ENCODE results near the gene PLCH1.

PLCH1 gene

DNA sequence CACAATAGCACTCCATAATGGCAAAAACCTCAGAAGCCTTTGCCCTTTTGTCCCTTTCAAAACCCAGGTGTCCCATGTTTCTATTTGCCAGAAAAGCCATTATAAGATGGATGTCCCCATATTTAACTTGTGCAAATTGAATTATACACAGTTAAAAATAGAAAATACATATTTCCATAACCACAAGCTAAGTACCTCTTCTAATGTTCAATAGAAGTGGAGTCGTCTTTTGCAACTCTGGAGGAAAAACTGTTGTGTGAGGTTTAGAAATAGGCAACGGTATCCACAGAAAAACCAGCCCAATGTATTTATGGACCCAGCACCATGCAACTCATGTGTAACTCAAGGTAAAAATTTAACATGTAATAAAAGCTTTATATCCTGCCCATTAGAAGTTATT is 367.8 kb downstream of the PLCH1 start:
- no peak for DNase-seq (ENCODE audit: low read depth in 2 of 2)

- no peak for DNase-seq (ENCODE audit: low read depth in 2 of 2)
Observed at GRCh38 chr3:155372281-155372680, 372.6 kb downstream of the PLCH1 start.

DNA sequence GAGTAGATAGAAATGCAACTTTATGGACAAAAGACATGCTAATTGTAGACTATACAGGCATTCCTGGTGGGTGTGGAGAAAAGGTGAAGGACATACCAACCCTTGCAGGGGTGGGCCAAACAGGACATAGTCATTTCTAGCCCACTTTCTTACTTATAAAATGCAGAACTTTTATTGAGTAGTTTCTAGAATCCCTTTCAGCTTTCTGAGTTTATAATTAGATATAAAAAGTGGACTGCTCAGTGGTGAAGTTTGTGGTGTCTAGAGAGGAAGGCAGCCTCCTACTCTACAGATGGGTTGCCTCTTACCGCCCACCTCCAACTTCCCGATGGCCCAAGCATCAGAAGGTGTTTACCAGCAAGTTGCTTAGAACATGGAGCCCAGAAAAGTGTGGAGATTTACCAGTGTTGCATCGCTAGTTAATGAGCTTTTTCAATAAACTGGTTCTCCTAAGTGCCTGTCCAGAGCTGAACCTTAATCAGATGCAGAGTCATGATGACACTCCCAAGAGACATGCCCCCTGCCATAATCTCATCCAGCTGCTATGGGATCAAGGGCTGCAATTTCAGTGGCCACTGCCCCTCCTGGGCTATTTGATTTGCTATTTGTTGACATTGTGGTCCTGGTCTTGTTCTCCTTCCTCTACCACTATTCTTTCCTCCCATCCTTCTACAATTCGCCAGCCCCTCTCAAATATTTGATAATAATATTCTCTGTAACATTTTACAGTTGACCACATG is 373.9 kb downstream of the PLCH1 start:
- DNase-seq (ENCODE audit: low read depth in 2 of 2) = no peak

- no peak for DNase-seq (ENCODE audit: low read depth in 2 of 2)
Observed at GRCh38 chr3:155370198-155370597, 374.7 kb downstream of the PLCH1 start.

GRCh38 chr3:155369735-155370134 is 375.1 kb downstream of the PLCH1 start:
- no peak for DNase-seq (ENCODE audit: low read depth in 2 of 2)

- no peak for DNase-seq (ENCODE audit: low read depth in 2 of 2)
Observed at GRCh38 chr3:155369244-155369643, 375.6 kb downstream of the PLCH1 start.

DNA sequence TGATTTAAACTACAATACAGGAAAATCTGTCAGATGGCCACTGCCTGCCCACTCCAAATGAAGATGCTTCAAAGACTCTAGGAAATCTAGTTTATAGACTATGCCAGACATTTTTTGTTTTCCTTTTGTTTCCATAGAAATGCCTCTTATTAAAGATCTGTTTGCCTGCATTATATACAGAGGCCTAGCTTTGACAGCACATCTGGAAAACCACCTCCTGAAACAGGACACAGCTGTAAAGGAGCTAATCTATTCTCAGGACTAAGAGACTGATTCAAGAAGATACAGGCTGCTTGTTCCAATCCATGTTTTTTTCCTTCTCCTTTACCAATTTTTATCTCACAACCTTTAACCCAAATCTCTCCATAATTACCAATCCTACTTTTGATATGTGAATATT is 376.1 kb downstream of the PLCH1 start:
- DNase-seq (ENCODE audit: low read depth in 2 of 2) = no peak

DNA sequence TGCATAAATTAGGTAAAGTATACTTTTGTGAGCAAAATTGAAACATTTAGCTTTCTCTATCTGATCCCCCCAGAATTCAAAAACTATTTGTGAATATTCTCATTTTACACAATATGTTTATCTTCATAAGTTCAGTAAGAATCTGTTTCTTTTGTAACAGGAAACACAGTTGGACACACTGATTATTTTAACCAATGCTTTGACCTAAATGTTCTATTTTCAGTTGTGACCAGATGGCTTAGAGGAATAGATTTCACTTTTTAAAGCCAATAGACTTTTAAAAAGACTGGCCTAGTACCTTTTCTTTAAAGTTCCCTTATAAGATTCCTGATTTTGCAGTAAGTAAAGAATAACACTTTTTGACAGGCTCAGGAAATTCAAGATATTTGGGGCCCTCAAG is 377.4 kb downstream of the PLCH1 start:
- no peak for DNase-seq (ENCODE audit: low read depth in 2 of 2)

GRCh38 chr3:155365178-155365783 is 379.6 kb downstream of the PLCH1 start:
- DNase-seq (ENCODE audit: low read depth in 2 of 2) = no peak

- DNase-seq (ENCODE audit: low read depth in 2 of 2) = no peak
Observed at GRCh38 chr3:155364492-155364891, 380.4 kb downstream of the PLCH1 start.

- DNase-seq (ENCODE audit: low read depth in 2 of 2) = no peak
Observed at GRCh38 chr3:155363690-155364070, 381.2 kb downstream of the PLCH1 start.

DNA sequence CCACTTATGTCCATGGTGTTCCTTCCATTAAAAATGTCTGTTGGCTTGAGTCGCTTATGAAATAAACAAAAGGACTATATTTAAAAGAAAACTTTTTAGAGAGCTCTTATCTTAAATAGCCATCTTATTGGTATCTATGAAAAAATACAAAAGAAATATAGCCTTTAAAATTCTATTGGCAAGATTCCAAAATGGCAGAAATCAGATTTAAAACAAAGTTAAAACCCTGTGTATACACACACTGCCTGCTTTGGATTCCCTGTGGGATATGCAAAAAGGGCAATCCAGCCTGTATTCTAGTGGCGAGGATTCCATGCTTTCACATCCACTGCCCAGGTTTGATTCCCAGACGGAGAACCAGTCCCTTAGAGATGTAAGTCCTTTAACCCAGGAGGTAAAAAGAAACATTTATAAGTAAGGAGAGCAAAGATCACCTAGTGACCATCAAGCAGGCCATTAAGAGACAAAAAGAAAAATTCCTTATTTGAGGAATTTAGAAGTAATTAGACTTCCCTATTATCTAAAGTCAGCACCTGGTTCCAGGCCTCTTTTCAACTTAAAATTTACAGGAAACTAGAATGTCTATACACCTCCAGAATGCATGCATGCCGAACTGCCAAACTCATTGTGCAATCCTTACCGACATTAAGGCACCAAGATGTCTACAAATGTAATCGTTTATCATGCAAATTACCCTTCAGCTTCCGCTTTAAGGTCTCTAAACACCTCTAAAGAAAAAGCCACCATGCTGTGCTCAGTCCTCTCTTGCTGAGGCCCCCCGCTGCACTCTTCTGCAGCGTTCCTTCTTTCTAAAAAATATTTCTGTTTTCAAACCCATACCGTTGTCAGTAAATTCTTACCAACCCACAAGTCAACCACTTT is 381.8 kb downstream of the PLCH1 start:
- DNase-seq (ENCODE audit: low read depth in 2 of 2) = no peak

- no peak for DNase-seq (ENCODE audit: low read depth in 2 of 2)
Observed at GRCh38 chr3:155360281-155360680, 384.6 kb downstream of the PLCH1 start.

- DNase-seq (ENCODE audit: low read depth in 2 of 2) = no peak
Observed at GRCh38 chr3:155356594-155357370, 388.1 kb downstream of the PLCH1 start.

- no peak for DNase-seq (ENCODE audit: low read depth in 2 of 2)
Observed at GRCh38 chr3:155354658-155355057, 390.2 kb downstream of the PLCH1 start.

- no peak for DNase-seq (ENCODE audit: low read depth in 2 of 2)
Observed at GRCh38 chr3:155352900-155353490, 391.9 kb downstream of the PLCH1 start.

DNA sequence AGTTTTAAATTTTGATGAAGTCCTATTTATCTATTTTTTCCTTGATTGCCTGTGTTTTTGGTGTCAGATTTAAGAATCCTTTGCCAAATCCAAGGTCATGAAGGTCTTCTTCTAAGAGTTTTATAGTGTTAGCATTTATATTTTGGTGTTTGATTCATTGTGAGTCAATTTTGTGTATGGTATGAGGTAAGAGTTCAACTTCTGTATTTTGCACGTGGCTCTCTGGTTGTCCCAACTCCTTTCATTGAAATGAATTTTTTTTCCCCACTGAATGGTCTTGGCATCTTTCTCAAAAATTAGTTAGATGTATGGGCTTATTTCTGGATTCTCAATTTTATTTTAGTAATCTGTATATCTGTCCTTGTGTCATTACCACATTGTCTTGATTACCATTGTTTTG is 394.3 kb downstream of the PLCH1 start:
- DNase-seq (ENCODE audit: low read depth in 2 of 2) = no peak

DNA sequence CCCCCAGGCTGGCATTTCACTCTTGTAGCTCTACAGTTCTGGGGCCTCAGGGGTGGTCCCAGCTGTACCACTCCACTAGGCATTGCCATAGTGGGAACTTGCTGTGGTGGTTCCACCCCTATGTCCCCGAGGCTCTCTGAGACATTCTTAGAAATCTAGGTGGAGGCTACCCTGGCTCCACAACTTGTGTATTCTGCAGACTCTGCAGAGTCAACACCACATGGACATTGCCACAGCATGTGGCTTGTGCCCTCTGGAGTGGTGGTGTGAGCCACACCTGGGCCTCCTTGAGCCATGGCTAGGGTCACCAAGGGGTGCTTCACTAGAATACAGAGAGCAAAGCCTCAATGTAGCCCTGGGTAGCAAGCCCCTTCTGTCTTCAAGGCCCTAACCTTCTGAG is 397.0 kb downstream of the PLCH1 start:
- no peak for DNase-seq (ENCODE audit: low read depth in 2 of 2)

DNA sequence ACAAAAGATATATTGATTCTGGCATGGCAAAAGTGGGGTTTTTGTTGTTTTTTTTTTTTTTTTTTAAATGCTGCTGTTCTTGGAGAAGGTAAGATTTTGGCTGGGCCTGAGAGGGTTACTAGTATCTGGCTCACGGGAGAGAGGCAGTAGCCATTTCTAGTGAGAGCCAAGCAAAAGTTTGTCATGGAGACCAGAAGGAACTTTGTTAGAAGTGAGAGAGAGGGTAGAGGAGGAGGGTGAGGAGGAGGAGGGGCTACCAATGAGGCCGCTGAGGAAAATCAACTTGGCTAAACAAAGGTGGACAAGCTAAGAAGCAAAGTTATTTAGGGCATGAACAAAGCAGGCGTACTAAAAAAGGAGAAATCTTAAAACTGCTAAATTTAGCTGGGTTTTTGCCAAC is 402.5 kb downstream of the PLCH1 start:
- no peak for DNase-seq (ENCODE audit: low read depth in 2 of 2)

GRCh38 chr3:155339052-155339451 is 405.8 kb downstream of the PLCH1 start:
- no peak for DNase-seq (ENCODE audit: low read depth in 2 of 2)

DNA sequence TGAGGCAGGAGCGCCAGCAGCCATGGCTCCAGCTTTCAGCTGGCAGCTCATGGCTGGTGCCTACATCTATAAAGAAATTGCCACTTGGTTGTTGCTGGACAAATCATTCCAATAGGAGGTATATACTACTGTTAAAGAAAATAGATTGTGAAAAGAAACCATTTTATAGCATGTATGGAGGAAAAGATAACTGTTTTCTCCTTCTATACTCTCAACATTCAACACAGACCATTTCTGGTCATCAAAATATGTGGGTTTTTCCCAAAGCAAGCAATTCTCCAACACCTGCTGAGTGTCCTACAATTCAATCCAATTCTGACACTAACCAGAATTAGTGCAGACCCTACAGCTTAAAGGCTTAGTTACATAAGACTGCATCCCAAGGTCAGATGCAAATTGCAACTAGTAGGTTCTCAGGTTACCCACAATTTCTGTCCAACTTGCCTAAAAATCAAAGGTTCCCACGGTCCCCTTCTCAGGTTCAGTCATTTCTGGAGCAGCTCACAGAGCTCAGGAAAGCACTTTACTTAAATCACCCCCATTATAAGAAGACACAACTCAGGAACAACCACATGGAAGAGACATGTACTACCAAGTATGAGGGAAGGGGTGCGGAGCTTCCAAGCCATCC is 409.0 kb downstream of the PLCH1 start:
- no peak for DNase-seq (ENCODE audit: low read depth in 2 of 2)
